Tongue (tissue), 2 donors: ENCODE data around the gene DPY19L3. TPM values are rescaled to one million over a fixed set of nuclear protein-coding genes. Genes with fewer than 3 reads are reported as not detected.
"Not testable (repeated sequence)": the region's sequence is repeated elsewhere in the genome, so short reads cannot be mapped to it uniquely, and the experiment has no call there.

Source experiments
- DNase-seq: peaks from one replicate; pipeline ENCODE4 v3.0.0-alpha.2; 2015
- total RNA-seq: library from RNA; depleted of rRNA; stranded (reverse); fragments of >200 nt; gene quantifications from one replicate; pipeline ENCODE4 v1.2.3, GENCODE V29; 2014

DPY19L3 gene
- total RNA-seq, 1 donor from 2014 or later, result 35.3 TPM

DNA sequence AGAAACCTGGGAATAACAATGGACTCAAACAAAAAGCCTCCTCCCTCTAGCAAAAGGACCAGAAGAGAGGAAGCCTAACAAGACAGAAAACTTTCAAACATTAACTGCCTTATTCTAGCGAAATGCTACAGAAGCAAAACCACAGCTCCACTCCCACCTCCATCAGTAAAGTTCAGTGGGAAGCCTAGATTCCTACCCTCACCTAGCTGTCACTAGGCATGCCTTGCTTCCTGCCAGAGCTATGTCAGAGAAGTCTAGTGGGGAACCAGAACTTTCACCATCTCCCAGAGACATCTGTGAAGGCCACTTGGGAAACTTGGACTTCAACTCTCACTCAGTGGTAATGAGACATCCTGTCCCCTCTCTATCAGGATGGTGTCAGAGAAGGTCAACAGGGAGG is 37.1 kb downstream of the DPY19L3 start:
- DNase-seq, result no peak

DNA sequence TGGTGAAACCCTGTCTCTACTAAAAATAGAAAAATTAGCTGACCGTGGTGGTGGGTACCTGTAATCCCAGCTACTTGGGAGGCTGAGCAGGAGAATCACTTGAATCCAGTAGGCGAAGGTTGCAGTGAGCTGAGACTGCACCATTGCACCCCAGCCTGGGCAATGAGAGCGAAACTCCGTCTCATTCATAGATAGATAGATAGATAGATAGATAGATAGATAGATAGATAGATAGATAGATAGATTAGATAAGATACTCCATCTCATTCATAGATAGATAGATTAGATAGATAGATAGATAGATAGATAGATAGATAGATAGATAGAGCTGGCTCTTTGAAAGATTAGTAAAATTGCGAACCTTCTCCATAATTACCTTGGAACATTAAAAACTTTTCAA is 42.0 kb downstream of the DPY19L3 start:
- DNase-seq, result not testable (repeated sequence)

DNA sequence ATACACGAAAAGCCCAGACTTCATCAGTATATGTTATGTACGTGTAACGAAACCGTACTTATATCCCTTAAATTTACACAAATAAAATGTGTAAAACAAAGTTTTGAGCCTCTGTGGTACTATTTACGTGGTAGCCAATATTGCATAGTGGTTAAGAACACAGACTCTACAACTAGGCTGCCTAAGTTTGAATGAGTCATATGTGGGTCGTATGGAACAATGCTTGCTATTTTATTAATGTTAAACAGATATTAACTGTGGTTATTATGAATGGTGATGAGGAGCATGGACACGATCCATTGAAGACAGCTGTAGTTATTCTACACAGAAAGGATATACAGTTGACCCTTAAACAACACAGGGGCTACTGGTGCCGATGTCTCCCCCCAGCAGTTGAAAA is 42.5 kb downstream of the DPY19L3 start:
- no peak for DNase-seq

DNA sequence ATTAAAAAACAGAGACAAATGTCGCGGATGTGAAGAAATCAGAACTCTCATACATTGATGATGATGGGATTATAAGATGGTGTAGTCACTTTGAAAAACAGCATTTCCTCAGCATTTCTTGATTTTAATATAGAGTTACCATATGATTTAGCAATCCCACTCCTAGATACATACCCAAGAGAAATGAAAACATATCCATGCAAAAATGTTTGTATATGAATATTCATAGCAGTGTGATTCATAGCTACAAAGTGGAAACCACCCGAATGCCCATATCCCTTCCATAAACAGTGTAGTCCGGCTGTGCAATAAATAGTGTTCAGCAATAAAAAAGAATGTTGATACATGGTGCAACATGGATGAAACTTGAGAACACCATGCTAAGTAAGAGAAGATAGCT is 44.6 kb downstream of the DPY19L3 start:
- no peak for DNase-seq

DNA sequence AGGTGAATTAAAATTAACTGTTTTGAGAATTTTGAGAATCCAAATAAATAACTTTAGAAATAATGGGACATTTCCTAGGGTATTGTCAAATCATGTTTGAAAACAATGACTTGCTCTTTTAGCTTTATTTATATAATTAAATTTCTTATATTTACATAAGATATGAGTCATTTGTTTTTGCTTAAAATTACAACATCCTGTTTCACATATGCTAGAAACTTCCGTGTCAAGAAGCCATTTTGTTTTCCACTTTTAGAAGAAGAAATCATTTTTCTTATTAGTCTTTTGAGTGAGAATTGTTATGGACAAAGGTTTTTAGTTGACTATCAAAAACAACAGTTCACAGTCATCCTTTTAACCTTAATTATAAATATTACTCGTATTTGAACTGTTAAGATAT is 48.2 kb downstream of the DPY19L3 start:
- no peak for DNase-seq

DNA sequence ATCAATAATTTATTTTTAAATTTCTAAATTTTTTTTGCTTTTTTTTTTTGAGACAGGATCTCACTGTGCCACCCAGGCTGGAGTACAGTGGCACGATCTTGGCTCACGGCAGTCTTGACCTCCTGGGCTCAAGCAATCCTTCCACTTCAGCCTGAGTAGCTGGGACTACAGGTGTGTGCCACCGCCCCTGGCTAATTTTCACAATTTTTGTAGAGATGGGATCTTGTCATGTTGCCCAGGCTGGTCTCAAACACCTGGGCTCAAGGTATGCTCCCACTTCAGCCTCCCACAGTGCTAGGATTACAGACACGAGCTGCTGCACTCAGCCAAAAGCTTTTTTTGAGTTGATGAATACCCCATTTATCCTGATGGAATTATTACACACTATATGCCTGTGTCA is 50.8 kb downstream of the DPY19L3 start:
- DNase-seq, result no peak

DNA sequence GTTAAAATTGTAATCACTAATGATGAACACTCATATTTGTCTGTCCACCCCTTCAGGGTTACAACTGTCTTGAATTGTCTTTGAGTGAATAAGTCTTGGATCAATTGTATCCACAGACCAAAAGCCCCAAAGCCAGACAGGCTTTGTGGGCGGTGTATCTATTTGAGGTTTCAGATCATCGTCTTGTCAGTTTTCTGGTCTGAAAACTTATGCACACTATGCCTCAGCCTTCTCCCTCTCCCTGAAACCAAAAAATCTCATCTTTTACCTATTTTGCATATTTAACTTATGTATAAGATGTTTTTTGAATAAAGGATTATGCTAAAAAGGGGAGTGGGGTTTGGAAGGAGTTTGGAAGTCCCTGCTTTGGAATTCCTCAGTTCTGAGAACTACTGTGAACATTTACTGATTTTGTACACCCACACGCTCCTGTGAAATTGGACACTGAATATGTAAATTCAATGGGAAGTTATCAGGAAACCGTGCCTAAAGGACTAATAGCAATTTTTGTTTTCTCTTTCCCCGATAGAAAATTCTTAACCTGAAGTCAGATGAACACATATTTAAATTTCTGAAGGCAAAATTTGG is 52.1 kb downstream of the DPY19L3 start:
- no peak for DNase-seq

DNA sequence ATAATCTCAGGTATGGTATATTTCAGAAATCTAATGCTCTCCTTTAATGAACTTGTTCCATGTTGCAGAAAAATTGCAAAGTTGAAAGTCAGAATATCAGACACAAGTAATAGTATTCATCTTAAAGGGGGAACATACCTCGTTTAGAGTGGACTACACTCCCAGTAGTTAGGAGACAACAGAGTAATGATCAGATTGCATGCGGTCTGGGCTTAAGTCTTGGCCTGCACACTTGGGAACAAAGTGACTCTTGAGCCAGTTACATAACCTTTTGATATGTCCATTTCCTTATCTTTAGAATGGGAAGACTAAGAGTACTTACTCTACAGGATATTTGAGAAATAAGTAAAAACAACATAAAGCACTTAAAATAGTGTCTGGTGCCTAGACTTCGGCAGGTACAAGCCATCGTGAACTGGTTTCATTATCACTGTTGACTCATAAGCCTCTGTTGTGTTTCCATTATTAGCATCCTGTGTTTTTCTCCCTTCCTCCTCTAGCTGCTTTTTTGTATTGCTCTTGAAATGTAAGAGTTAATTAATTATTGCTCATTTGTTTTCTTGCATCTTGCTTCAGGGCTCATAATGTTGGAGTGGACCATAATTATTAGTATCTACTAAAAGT is 53.0 kb downstream of the DPY19L3 start:
- DNase-seq, result no peak

DNA sequence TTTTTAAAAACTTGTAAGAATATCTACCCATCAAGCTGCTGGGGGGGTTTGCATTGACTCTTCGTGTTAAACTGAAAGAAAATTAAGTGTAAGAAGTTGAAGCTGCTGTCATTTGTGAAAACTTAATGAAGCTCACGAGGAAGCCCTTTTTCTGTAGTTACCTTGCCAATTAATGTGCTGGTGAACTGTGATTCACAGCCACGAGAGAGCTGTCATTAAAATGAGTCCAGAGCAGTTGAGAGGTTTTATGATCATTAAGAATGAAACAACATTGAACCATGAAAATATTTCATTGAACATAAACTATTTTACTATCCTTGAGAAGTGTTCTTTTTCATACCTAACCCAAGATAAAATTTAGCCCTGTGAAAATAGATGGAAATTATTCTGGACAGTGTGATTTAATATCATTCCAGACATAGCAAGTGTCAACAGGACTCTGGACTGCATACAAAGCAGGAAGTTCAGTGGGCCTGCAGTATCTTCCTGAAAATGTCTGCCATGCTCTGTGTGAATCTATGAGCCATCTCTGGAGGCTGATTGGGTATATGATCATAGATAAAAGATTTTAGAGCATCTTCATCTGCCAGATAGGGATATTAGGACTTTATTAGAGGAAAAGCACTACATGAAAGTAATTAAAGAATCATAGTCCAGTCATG is 53.8 kb downstream of the DPY19L3 start:
- DNase-seq, result no peak

DNA sequence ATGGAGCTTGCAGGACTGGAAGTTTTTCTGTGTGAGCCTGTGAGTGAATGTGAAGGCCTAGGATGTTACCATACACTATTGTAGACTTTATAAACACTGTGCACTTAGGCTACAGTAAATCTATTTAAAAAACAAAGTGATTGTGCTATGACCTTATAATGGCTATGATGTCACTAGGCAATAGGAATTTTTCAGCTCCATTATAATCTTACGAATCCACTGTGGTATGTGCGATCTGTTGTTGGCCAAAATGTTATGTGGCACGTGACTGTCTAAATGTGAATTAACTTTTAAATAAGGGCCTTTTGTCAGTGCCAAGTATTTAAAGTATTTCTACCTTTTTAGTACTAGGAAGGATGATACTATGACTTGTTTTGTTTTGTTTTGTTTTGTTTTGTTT is 54.9 kb downstream of the DPY19L3 start:
- DNase-seq, result no peak

DNA sequence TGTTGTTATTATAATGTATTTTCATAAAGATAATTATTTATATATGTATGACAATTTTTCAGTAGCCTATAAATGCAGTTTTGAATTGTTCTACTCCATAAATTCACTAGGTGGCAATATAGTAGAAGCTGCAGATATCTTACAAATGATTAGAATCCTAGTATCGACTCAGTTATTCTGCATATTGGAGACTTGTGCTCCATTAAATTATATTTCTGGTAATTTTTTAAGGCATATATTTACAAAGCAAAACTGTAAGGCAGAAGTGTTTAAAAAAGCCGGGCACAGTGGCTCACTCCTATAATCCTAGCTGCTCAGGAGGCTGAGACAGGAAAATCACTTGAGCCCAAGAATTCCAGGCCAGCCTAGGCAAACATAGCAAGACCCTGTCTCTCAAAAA is 58.7 kb downstream of the DPY19L3 start:
- DNase-seq, result no peak

DNA sequence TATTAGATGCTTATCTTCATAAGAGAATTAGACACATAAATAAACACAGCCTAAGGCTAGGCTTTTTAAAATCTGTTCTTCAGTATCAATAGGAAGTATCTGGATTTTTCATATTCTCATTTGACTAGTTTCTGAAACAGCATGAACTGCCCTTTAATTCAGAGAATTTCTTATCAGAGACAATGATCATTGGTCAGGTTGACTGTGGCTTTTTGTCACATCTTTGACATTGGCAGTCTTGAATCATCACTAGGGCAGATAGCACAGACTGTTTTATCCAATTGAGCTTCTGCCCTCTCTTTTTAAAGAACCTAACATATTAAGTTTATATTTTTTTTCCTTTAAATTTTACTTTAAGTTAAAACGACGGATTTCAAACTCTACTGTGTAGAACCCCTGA is 59.6 kb downstream of the DPY19L3 start:
- DNase-seq, result no peak

DNA sequence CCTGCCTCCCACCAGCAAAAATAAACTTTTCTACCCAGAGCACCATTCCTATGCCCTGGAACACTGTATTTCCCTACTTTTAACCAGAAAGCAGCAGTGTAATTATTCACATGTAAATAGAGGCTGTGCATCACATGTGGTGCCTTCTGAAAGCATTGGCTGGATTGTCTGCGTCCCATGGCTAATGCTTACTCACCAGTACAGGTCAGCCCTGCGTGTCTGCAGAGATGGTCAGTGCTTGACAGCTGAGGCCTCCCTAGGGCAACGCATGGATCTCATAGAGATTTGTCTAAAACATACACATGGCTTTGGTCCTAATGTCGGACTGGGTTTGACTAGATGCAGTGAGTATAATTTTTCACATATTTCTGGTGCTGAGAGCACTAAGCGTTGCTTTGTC is 64.2 kb downstream of the DPY19L3 start:
- no peak for DNase-seq

DNA sequence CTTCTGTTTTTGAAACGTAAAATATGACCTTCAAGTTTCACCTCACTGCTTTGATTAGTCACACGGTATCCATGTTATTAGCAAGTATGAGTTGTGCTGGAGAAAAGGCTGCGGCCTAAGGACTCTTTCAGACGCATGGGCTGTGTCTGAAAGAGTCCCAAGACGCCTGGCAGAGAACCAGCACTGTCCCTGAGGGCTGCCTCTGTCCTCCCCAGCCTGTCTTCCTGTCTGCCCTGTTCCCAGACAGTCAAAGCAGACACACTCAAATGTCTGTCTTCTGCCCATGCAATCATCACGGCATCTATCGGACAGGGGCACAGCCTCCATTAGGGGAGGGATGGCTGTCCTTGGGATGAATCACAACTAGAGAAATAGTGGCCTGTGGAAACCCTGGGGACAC is 65.5 kb downstream of the DPY19L3 start:
- DNase-seq, result no peak

DNA sequence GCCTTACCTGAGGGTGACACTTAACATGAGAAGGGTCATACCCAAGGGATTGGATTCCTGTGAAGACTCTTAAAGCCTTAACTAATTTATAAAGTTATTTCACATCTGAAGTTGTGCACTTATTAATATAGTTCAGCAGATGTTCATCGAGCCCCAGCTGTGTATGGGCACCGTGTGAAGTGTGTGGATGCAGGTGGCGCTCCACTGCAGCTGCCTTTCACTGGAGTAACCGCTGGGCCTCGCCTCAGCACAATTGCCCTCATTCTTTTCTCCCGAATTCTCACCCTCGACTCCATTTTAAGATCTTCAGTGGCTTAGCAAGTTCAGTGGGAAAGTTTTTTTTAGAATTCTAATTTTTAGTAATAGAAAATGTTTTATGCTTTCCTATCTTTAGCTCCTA is 66.2 kb downstream of the DPY19L3 start:
- no peak for DNase-seq

DNA sequence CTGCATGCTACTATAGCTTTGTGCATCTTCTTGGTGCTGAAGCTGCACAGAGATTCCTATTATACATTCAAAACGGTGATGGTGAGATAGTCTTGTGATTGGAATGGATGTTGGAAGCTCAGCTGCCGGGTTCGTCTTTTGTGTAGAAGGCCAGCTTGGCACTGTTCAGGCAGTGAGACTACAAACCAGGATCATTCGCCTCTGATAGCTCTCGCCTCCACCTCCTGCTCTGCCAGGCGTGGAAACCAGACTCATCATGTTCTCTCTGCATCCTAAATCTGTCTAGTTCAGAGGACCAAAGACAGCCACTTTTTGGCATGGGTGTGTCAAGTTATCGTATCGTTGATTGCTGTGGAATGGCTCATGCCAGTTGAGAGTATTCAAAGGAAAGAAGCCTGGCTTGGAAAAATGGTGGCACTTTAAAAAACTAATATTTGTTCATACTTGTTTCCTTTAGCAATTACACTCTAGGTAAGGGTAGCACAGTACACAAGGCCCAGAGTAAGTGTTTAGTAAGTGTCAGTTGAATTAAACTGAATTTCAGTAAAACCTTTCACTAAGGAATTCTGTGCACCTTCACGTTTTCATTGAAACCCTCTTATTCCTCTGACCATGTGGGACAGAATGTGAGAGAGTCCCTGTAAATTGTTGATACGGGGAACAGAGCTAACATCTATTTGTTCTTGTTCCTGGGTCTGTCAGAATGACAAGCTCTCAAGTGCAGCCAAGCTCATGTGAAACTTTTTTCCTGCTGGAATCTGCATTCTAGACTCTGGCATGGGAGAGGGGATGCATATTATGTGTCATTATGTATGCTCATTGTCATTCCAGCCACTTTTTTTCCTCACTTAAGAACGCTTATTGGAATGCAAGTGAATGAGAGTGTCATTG is 69.8 kb downstream of the DPY19L3 start:
- no peak for DNase-seq

DNA sequence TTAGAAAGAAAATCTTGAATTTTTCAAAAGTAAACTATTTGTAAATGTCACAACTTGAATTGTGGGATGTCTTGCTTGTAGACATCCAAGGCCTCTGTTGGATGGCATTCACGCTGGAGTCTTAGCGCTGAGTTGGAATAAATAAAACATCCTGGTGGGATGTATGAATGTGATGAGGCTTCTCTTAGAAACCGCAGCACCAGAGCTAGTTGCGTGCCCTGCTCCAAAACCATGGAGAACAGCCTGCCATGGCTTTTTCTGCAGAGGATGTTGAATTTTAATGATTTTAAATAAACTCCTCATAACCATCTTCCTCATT is 70.4 kb downstream of the DPY19L3 start:
- DNase-seq, result no peak

DNA sequence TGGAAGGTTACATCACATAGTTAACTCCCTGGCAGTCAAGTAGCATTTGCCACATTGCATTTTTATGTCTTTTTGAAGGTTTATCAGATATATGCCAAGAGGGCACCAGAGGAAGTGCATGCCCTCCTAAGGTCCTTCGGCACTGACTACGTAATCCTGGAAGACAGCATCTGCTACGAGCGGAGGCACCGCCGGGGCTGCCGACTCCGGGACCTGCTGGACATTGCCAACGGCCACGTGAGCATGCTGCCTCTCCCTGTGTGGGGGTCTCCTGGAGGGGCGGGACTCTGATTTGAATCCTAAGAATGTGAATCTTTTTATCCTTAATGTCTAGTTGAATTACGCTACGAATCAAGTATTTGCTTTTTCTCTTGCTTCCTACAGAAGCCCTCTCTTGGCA is 74.8 kb downstream of the DPY19L3 start:
- DNase-seq, result no peak

DNA sequence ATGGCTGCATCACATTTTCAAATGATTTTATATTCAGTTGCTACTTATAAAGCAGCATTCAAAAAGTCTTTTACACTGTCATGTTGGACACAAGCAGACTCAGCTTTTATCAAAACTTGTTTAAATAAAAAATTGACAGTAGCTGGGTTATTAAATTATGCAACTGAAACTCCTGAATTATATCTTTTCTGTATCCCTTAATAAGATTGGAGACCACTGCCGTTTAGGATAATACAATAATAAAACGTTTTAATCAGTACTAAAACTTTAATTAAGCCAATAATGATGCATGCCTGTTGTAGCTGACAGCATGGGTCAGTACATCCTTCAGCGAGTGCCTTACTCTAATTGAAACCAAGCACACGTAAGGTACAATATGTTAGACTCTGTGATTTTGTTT is 78.0 kb downstream of the DPY19L3 start:
- DNase-seq, result no peak

DNA sequence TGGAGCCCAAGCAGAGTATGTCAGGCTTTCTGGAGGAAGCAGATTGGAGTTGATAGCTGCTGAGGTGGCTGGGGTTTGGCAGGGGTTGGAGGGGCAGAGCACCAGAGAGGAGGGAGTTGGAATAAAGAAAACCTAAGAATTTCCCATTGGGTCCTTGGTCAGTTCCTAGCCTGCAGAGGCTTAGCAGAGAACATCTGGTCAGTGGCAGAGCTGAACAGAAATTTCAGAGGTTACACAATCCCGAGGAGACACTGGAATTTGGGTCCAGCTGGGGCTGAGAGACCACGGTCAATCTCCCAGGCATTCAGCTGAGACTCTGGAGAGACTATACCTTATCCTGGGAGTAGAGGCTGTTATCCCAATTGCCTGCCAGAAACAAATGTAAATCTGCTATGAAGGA is 84.4 kb downstream of the DPY19L3 start:
- no peak for DNase-seq

DNA sequence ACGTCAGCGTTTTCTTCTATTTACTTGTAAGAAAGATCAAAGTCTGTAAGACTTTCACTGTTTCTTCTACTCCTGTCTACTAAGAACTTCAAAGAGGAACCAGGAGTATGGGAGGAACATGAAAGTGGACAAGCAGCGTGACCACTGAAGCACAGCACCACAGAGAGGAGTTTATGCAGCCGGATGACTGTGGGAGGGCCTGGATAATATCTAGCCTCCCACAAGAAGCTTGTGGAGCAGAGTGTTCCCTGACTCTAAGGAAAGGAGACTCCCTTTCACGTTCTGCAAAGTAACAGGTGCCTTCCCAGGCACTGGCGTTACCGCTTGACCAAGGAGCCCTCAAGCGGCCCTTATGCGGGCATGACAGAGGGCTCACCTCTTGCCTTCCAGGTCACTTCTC is 91.8 kb downstream of the DPY19L3 start:
- DNase-seq, result no peak

DNA sequence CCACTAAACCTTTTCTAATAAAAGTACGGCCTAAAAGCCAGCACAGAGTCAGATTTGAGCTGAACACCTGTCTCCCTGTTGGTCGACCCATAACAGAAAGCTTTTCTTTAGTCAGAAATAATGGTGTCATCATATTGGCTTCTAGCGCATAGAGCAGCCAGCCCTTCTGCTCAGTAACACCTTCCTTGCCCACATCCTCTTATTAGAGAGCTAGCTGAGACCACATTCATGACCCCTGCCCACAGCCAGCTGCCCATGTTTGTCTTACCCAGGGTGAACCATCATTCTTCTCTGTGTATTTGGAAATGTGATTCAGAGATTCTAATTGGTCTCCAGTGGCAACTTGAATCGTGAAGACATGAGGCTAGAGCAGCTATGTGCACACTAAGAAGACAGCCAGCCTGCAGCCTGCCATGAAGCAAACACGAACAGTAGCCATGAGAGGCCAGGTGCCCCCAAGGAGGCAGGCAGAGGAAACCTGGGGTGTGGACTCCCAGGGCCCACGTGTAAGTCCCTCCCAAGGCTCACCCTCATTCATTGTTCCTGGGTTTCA is 93.2 kb downstream of the DPY19L3 start:
- no peak for DNase-seq

DNA sequence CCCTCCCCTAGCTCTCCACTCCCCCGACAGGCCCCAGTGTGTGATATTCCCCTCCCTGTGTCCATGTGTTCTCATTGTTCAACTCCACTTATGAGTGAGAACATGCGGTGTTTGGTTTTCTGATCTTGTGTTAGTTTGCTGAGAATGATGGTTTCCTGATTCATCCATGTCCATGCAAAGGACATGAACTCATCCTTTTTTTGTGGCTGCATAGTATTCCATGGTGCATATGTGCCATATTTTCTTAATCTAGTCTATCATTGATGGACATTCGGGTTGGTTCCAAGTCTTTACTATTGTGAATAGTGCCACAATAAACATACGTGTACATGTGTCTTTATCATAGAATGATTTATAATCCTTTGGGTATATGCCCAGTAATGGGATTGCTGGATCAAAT is 106.9 kb downstream of the DPY19L3 start:
- DNase-seq, result not testable (repeated sequence)
